DND-41 (cell line): ENCODE measurements around the gene QSOX2.

Source experiments
- EZH2 ChIP-seq: IDR thresholded peaks from 3 replicates; pipeline ENCODE4 v1.6.1; 2012; ENCODE audit warnings: borderline replicate concordance, low read depth, mild to moderate bottlenecking, moderate library complexity, low read length, inconsistent platforms; ENCODE audit not compliant: severe bottlenecking
- TF ChIP-seq, protein P1 (sequence below): IDR thresholded peaks from 2 replicates; pipeline ENCODE4 v1.5.1; 2012; ENCODE audit warnings: borderline replicate concordance, low read length, moderate library complexity, mild to moderate bottlenecking; ENCODE audit not compliant: poor library complexity, severe bottlenecking; ENCODE audit errors: extremely low read depth

DNA sequence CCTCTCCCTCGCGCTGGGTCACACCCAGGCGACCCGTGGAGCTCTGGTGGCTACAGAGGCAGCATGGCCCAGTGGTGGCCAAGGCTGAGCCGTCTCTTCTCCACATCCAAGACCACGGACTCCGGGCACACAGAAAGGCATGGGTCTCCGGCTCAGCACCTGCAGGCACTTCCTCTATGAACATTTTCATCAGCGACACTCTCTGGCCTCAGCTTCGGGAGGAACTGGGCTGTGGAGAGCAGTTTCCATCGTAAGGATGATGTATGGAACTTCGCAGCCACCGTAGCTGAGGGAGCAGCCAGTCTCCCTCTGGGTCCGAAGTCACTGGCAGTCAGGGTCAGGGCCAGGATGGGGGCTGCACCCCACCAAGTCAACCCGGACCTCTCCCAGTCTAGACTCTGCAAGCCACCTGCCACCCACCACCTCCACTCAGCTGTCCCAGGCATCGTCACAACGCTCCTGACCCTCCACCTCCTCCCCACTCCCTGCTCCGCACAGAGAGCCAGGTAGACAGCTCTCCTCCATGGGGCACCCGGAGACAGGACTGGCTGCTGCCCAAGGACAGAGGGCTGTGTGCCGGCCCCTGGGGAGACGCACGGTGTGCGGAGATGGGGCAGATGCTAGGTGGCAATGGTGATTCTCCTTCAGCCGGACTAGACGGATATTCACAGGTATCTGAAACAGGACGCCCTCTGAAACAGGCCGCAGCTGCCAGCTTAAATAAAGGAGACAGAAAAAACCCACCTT, 9.7 kb downstream of the QSOX2 start:
- TF ChIP-seq, protein P1, sequence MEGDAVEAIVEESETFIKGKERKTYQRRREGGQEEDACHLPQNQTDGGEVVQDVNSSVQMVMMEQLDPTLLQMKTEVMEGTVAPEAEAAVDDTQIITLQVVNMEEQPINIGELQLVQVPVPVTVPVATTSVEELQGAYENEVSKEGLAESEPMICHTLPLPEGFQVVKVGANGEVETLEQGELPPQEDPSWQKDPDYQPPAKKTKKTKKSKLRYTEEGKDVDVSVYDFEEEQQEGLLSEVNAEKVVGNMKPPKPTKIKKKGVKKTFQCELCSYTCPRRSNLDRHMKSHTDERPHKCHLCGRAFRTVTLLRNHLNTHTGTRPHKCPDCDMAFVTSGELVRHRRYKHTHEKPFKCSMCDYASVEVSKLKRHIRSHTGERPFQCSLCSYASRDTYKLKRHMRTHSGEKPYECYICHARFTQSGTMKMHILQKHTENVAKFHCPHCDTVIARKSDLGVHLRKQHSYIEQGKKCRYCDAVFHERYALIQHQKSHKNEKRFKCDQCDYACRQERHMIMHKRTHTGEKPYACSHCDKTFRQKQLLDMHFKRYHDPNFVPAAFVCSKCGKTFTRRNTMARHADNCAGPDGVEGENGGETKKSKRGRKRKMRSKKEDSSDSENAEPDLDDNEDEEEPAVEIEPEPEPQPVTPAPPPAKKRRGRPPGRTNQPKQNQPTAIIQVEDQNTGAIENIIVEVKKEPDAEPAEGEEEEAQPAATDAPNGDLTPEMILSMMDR = no peak
- TF ChIP-seq EZH2 = no peak
